ENCODE results near the gene FCN2.

The FCN2 gene

DNA sequence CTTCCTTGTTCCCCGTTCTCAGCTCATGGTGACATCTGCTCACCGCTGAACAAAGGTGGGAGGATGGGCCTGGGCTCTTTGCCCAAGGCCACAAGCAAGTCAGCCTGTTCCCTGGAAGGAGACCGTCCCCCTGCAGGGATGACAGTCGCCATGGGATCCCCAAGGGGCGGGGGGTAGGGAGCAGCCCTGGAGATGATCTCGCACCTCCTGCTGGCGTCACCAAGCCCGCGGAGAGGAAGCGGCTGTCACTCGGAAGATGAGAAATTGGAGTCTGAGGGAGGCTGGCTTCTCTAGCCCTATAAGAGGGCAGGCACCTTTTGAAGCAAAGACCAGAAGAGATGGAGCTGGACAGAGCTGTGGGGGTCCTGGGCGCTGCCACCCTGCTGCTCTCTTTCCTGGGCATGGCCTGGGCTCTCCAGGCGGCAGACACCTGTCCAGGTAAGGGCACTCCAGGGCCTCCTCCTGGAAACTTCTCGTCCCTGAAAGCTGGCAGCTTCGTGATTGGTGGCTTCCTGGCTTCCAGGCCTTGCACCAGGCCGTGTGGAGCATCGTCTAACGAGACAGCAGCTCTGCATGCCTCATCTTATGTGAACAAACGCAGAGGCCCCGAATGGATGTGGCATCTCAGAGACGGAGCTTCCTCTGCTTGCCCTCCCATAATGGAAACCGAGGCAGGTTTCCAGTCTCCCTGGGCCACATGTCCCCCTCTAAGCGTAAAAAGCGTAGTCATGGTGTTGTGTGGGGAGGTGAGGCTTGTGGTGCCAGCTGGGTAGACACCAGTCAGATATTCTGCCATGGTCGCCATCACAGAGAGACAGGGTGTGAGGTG, at the start of gene FCN2:
Gene FCN2, plus strand, starts transcription at position 327 of the 829 bp plus-strand sequence. Its CDS starts 12 bp downstream, at position 339.
- no peak for DNase-seq

GRCh38 chr9:134830926-134831720, 49.5 kb upstream of the FCN2 start:
- no peak for DNase-seq

DNA sequence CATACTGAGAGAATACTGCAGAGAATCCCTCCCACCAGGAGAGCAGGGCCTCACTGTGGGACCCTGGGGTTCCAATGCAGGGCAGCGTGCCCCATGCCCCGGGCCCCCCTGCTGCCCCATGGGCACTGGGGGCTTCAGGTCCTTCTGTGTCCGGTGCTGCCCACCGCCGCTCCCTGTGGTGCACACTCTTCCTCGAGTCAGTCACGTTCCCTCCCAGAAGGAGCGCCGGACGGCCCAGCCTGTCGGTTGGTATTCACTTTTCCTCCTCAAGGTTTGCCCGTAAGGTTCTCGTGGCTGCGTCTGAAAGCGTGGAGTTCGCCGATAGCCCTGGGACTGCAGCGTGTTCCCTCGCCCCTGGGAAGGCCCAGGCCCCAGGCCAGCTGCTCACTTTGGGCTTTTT, 48.1 kb upstream of the FCN2 start:
- DNase-seq, result no peak

DNA sequence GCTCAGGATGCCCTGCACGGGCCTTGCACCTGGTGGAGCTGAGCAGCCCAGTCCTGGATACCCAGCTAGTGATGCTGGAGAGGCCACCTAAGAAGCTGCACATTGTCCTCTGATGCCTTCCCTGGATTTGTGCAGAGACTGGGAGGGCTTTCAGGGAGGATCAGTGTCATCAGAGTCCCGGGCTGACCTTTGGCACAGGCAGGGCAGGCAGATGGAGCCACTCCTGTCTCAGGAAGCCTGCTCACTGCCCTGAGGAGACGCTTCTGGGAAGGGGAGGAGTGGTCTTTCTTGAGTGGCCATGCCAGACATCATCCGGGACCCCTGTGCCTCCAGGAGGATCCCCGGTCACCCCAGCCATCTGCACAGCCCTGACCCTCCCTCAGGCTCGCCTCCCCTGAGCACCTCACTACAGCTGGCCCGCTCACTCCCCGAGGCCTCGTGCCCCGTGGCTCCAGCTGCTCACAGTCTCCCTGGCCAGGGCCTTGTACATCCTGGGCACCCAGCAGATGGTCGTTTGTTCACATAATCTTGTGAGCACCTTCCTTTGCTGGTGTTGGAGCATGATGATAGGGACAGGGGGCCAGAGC, 47.2 kb upstream of the FCN2 start:
- DNase-seq, result no peak

DNA sequence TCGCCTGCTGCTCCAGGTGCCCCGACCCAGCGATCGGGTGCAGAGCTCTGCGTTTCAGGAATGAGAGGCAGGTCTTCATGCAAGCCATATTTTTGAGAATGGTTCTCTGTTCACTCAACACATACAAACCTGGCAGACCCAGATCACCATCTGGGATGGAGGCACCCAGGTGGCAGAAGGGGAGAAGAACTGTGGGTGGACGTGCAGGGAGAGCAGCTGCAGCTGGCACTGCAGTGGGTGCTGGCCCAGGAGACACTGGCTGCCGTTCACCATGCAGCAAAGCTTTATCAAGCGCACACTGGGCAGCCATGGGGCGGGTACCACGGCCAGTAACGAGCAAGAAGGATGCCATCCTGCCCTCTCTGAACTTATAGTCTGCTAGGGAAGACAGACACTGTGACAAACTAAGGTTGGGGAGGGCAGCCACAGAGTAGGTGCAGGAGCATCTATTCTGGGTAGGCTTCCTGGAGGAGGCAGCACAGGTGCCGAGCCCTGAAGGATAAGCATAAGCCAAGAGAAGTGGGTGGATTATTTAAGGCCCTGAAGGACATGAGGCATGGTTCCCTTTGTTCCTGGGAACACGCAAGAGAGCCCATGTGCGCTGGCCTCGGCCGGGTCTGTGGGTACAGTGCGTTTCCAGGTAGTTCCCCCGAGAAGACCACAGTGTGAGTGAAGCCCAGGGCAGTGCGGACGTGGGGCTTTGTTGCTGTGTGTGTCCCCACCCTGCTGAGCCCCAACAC, 46.2 kb upstream of the FCN2 start:
- DNase-seq, result no peak

- no peak for DNase-seq
These were observed 45.6 kb upstream of the FCN2 start for GRCh38 chr9:134834957-134835419.

- no peak for DNase-seq
These were observed 45.2 kb upstream of the FCN2 start for GRCh38 chr9:134835448-134835847.

GRCh38 chr9:134835987-134836386, 44.6 kb upstream of the FCN2 start:
- DNase-seq, result no peak

DNA sequence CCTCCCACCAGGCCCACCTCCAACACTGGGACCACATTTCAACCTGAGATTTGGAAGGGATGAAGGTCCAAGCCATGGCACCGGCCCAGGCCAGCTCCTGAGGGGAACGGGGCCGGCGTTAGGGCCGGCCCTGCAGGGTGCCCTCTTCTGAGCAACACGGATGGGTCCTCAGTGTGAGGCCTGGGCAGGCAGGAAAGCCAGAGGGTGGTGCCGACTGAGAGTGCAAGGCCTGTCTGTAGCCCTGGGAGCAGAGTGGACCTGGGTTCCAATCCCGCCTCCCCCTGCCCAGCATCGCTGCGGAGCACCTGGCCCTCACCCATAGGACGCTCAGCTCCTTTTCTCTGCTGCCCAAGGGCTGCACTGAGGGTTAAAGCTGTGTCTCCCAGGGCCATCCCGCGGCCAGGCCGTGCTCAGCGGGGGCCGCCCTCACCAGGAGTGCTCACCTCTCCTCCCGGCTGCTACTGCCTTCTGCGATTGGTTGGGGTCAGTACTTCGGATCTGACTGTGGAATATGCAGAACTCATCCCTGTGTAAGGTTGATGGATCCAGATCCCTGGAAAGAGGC, 44.1 kb upstream of the FCN2 start:
- no peak for DNase-seq

- no peak for DNase-seq
These were observed 43.1 kb upstream of the FCN2 start for GRCh38 chr9:134837529-134837928.

- no peak for DNase-seq
These were observed 41.8 kb upstream of the FCN2 start for GRCh38 chr9:134838651-134839454.

GRCh38 chr9:134839455-134840125, 41.0 kb upstream of the FCN2 start:
- DNase-seq, result no peak

DNA sequence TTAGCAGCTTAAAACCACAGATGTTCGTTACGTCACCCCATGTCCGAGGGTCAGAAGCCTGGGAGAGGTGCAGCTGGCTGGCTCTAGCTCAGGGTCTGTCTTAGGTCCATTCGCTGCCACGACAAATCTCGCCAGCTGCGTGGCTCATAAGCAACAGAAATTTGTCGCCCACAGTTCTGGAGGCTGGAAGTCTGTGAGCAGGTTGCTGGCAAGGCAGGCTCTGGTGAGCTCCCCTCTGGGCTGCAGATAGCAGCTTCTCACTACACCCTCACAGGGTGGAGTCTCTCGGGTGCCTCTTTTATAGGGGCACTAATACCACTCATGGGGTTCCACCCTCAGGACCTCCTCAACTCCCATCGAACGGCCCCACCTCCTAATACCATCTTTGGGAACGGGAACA, 40.1 kb upstream of the FCN2 start:
- no peak for DNase-seq

DNA sequence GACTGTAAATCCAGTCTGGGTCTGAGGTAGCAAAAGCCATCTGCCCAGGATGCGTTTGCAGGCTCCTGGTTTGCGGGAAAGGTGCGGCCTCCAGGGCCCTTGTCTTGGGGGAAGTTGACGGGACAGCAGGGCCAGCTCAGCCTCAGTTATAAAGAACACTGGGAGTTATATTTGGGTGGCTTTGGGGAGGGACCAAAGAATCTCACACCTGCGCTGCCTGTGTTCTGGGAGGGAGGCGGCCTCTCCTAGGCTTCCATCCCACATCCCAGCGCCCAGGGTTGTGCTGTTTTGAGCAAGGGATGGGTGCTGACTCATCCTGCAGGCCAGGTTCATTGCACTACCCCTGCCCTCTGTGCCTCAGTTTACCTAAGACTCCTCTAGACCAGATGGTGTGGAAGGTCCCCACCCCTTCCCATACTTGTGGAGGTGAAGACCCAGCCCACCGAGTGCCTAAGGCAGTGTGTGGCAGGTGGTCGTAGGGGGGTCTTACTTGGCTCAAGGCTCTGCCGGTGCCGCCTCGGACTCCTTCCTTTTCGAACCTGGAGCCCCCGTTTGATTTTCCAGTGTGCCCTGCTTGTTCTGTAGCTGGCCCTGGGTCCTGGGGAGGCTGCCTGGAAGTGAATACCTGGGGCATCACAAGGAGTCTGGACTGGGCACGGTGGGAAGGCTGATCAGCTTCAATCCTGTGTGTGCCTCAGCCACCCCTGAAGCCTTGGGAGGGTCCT, 39.3 kb upstream of the FCN2 start:
- no peak for DNase-seq

DNA sequence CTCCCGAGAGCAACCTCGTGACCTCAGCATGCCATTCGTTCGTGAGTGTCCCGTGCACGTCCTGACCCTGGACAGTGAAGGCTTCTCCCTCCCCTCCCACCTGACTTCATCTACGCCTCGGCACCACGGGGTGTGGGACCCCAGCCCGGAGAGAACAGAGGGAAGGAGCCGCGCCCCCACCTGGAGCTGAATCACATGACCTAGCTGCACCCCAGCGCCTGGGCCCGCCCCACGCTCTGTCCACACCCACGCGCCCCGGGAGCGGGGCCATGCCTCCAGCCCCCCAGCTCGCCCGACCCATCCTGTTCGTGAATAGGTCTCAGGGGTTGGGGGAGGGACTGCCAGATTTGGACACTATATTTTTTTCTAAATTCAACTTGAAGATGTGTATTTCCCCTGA, 38.3 kb upstream of the FCN2 start:
- DNase-seq, result no peak

- no peak for DNase-seq
These were observed 36.9 kb upstream of the FCN2 start for GRCh38 chr9:134843740-134844139.

DNA sequence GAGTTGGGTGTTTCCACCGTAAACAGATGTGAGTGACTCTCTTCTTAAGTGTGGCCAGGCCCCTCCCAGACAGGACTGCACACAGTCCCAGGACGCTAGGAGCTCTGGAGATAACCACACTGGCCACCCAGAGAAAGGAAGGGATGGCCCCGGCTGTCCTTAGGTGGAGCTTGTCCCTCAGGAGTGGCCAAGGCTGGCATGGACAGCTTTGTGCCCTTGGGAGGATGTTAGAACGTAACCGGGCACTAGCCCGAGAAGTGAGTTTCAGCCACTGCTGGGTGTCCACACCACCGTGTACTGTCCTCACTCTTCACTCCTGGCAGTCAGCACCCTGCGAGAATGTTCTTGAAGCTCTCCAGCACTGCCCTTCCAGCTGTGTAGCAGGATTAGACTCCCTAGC, 35.8 kb upstream of the FCN2 start:
- DNase-seq, result no peak

DNA sequence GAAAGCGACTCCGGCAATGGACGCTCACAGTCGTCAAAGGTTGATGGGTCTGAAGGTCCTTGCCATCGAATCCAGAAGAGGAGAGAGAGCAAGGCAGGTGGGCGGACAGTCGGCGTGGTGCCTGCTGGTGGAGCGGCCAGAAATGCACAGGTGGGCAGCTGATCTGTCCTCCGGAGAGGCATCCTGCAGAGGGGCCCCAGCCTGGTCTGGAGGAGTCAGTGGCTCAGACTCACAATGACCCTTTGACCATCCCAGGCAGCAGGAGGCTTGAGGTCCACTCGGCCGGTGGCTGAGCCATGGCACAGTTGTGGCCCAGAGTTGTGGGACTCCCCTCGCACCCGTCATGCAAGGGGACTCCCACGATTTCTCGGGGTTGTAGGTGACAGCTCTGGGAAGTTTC, 34.4 kb upstream of the FCN2 start:
- DNase-seq, result no peak

- DNase-seq, result no peak
These were observed 33.9 kb upstream of the FCN2 start for GRCh38 chr9:134846699-134847098.

DNA sequence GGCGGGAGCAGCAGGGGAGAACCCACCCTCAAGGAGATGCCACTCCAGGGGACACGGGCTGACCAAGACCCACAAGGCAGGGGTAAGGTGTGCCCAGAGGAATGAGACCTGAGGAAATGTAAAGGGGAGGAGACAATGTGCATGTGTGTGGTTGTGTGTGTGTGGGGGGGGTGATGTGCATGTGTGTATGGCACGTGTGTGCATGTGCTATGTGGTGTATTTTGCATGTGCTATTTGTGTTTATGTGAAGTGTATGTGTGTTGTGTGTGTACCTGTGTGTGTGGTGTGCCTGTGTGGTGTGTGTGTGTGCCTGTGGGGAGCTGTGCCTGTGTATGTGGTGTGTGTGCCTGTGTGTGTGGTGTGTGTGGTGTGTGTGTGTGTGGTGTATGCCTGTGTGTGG, 33.5 kb upstream of the FCN2 start:
- no peak for DNase-seq

All from SIG-M5 (cell line).